GM18520 (cell line): ENCODE measurements around the gene FBXL17.

Experiments
- ATAC-seq: cut with Tn5 transposase; IDR thresholded peaks from one replicate; pipeline ENCODE4 v1.9.1; 2021; ENCODE audit not compliant: unreplicated experiment

The FBXL17 gene

DNA sequence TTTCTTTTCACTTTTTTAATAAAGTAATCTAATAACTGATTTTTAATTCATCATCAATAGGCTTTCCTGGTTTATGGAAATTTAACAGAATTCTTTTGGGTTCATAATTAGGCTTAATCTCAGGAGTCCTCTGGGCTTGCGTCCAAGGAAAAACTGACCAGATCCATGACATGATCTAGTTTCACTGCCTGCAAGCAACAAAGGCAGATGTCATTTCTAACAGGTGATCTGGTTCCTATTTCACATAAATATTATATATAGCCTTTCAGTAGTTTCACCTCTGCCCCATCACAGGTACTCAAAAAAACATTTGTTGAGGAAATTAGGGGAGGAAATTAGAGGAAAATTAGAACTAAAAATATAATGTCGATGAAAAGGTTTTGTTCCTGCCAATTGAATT is 126.4 kb downstream of the FBXL17 start:
- no peak for ATAC-seq

DNA sequence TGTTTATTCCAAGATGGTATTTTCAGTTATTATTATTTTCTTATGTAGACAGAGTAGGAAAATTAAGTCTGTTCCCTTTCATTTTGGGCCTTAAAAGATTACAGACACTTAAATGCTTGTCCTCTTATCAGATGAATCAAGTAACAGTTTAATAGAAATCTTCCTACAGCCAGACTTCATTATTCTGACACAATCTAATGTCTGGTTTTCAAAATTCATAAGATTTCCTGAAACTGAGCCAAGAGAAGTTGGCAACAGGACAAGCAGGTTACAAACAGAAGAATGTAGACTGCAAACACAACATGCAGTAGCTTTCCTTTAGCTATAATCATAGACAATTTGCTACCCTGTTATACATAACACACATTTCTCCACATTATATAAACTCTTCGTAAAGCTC is 130.5 kb downstream of the FBXL17 start:
- ATAC-seq: no peak

- no peak for ATAC-seq
These were observed 132.0 kb downstream of the FBXL17 start for GRCh38 chr5:108249785-108250426.

DNA sequence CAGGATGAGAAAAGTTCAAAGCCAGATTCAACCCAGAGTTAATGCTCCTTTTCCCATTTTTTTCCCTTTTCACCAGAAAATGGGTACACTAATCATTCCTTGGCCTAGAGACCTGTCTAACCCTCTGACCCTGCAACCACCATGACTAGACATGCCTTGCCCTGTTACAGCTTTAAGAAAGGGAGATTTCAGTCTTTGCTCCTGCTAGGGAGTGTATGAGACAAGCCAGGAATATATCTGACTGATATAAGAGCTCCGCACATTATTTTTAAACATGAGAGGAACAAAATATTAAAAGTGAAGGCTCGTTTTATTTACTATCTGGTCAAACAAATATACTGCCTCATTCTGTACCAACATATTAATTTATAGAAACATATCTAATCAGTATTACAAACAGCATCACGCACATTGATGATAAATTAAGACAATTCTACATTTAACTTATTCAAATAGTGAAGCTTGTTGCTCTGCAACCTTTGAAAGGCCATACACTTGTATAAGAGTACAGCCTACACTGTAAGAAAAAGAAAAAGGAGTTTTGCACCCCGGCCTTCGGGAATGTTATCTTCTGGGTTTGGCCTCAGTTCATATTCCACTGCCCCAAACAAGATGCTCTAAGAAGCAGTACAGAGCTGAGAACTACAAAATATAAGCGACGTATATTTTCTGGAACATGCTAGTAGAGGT is 132.7 kb downstream of the FBXL17 start:
- ATAC-seq: no peak

DNA sequence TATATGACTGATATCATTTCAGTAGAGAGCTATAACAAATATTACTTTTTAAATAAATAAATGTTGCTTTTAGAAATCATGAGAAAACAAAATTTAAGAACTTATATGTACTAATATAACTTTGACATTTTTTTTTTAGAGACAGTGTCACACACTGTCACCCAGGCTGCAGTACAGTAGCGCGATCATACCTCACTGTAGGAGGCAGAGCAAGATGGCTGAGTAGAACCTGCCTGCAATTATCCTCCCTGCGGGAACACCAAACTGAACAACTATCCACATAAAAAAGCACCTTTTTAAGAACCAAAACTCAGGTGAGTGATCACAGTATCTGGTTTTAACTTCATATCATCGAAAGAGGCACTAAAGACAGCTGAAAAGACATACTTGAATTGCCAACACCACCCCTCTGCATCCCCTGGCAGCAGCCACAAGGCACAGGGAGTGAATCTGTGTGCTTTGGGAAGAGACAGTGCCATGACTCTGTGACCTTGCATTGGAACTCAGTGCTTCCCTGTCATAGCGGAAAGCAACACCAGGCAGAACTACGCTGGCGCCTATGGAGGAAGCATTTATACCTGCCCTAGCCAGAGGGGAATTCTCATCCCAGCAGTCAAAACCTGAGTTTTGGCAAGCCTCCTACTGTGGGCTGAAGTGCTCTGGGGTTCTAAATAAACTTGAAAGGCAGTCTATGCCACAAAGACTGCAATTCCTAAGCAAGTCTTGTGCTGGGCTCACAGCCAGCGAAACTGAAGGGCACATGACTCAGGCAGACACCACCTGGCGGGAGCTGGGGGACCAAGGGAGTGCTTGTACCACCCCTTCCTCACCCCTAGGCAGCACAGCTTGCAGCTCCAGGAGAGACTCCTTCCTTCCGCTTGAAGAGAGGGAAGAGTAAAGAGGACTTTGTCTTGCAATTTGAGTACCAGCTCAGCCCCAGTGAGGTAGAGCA is 142.7 kb downstream of the FBXL17 start:
- no peak for ATAC-seq

DNA sequence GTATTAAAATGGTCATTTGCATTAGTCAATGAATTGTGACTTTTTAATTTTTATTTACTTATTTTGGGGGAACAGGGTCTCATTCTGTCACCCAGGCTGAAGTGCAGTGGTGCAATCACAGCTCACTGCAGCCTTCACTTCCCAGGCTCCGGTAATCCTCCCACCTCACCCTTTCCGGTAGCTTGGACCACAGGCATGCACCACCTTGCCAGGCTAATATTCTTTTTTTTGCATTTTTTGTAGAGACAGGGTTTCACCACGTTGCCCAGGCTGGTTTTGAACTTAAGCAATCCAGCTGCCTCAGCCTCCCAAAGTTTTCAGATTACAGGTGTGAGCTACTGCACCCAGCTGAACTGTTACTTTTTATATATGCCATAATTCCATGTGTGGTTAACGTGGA is 143.4 kb downstream of the FBXL17 start:
- ATAC-seq: no peak

DNA sequence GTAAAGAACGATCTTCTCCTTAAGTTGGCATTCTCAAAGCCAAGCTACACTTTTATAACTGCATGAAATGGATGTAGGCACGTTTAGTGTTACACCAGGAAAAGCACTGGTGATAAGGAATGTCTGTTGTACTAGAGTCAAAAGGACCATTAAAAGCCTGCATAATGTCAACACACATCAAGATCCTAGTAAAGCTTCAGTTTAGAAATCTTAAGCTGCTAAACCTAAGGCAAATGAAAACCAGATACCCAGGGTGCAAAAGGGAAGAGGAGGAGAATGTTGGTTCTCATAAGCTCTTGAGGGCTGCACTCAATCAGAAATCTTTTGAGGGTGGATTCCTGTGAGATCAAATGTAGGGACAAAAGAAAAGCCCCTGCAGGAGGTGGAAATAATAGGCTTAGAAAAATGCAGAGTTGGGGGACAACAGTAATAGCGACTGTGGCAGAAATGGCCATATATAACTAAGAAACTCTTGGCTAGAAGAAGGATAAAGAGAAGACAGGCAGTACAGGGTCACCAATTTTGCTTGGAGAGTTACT is 148.2 kb downstream of the FBXL17 start:
- ATAC-seq: no peak

- no peak for ATAC-seq
These were observed 149.1 kb downstream of the FBXL17 start for GRCh38 chr5:108232805-108233204.

GRCh38 chr5:108222011-108222410 is 159.9 kb downstream of the FBXL17 start:
- no peak for ATAC-seq

- no peak for ATAC-seq
These were observed 161.1 kb downstream of the FBXL17 start for GRCh38 chr5:108220834-108221233.

- no peak for ATAC-seq
These were observed 165.0 kb downstream of the FBXL17 start for GRCh38 chr5:108216890-108217289.

GRCh38 chr5:108214857-108215256 is 167.0 kb downstream of the FBXL17 start:
- ATAC-seq: no peak

DNA sequence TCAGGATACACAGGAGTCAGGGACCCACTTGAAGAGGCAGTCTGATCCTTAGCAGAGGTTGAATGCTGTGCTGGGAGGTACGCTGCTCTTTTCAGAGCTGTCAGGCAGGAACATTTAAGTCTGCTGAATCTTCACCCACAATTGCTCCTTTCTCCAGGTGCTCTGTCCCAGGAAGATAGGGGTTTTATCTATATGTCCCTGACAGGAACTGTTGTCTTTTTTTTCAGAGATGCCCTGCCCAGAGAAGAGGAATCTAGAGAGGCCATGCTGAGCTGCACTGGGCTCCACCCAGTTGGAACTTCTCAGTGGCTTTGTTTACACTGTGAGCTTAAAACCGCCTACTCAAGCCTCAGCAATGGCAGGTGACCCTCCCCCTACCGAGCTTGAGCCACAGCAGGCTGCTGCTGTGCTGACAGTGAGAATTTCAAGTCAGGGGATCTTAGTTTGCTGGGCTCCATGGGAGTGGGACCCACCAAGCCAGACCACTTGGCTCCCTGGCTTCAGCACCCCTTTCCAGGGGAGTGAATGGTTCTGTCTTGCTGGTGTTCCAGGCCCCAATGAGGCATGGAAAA is 169.0 kb downstream of the FBXL17 start:
- ATAC-seq: no peak

GRCh38 chr5:108206707-108207106 is 175.2 kb downstream of the FBXL17 start:
- no peak for ATAC-seq

GRCh38 chr5:108201721-108202120 is 180.2 kb downstream of the FBXL17 start:
- ATAC-seq: no peak

DNA sequence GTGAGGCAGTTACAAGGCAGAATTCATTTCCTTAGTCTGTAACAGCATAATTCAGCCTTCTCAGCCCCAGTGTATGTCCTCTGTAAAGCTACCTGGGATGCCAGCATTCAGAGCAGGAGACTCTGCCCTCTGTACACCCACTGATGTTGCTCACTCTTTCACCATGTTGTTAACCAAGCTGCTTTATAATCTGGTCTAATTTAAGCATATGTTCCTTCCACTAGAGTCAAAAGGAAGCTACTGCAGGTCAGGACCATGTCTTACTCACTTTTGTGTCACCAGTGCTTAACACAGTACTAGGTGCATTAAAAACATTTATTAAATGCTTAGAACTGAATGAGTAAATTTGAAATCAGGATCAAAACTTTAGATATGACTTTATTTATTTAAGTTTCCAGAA is 185.6 kb downstream of the FBXL17 start:
- ATAC-seq: no peak

GRCh38 chr5:108193021-108193795 is 188.7 kb downstream of the FBXL17 start:
- no peak for ATAC-seq

DNA sequence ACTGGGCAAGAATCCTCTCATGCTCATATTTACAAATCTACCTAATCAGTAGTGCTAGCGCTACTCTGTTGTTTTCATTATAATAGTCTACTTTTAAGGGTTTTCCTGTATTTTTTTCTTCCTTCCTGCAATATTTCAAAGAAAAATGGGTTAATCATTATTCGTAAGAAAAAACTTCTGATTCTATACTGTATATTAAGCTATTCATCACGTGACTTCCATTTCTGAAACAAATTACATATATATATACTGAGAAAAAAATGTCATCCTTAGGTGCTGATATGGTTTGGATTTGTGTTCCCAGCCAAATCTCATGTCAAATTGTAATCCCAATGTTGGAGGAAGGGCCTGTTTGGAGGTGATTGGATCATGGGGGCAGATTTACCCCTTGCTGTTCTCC is 197.0 kb downstream of the FBXL17 start:
- ATAC-seq: no peak

DNA sequence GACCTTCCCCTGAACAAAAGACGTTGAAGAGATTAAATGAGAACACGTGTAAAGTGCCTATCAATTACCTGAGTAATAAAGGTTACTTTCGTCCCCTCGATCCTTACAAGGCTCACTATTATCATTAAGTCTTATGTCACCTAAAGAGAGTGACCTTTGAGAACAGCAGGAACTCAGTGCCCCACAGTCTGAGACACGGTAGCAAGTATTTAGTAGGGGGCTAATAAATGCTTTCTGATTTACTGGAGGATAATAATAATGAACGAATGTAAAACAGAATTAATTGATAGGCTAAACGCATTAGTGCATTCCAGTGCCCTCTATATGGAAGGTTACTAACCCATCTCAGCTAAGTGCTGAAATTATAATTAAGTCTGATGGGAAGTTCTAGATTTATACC is 199.9 kb downstream of the FBXL17 start:
- no peak for ATAC-seq

DNA sequence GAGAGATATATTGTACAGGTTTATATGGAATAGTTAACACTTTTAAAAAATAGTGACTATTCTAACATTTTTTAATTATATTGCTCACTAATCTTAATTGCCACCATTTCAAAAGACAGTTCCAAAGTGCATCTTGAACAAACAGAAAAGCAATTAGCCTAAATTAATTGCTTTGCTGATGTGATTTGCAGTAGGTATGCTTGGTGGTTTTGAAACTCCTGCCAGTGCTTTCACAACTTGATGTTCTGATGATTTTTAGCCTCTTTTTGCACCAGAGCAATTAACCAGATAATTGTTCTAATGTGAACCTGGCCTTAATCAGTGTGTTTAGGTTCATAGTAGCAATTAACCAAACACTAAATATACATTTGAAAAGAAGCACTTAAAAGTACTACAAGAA is 207.6 kb downstream of the FBXL17 start:
- no peak for ATAC-seq
